ENCODE measurements around the gene RBM4B.

Gene RBM4B

GRCh38 chr11:66720899-66721470, 43.3 kb upstream of the RBM4B start:
- Histone ChIP-seq H3K4me1 (ENCODE audit: low read length) (no peaks in the 10 kb centered on the region), H2AFZ (ENCODE audit: low read length) (no peak overlapping the region), H3K27ac (ENCODE audit: low read length) (no peak overlapping the region), H3K27me3 (replicated peaks; ENCODE audit: insufficient read depth, low read length) (no peaks in the 10 kb centered on the region), H3K9me2 (replicated peaks; ENCODE audit: insufficient read depth, low read length) (no peaks in the 10 kb centered on the region), H4K20me1 (ENCODE audit: insufficient read depth, low read length) (no peaks in the 10 kb centered on the region), H3K4me3 (ENCODE audit: low read length) (no peak overlapping the region), H3K4me2 (ENCODE audit: low read depth, low read length) (no peak overlapping the region), H3K36me3 (replicated peaks; ENCODE audit: insufficient read depth, low read length) (no peaks in the 10 kb centered on the region), H3K9ac (ENCODE audit: low read length) (no peak overlapping the region), H3K79me2 (ENCODE audit: low read length) (no peaks in the 10 kb centered on the region), H3F3A (ENCODE audit: insufficient read depth, low read length) (no peaks in the 10 kb centered on the region), H3K9me3 (replicated peaks; ENCODE audit: insufficient read depth, low read length) (no peaks in the 10 kb centered on the region)
- DNase-seq: no peak
- TF ChIP-seq EZH2phosphoT487 (IDR thresholded peaks at IDR 0.05; ENCODE audit: low read length) (no peak), CTCF (IDR thresholded peaks at IDR 0.05; ENCODE audit: low read length) (no peak), EZH2 (optimal IDR thresholded peaks at IDR 0.05; ENCODE audit: low read depth, low read length) (no peak)

GRCh38 chr11:66720223-66720898, 42.7 kb upstream of the RBM4B start:
- no peaks in the 10 kb centered on the region for H3K27me3 ChIP-seq (replicated peaks; ENCODE audit: insufficient read depth, low read length)
- no peaks in the 10 kb centered on the region for H3K9me2 ChIP-seq (replicated peaks; ENCODE audit: insufficient read depth, low read length)
- H3K36me3 ChIP-seq (replicated peaks; ENCODE audit: insufficient read depth, low read length): no peaks in the 10 kb centered on the region
- H3F3A ChIP-seq (ENCODE audit: insufficient read depth, low read length): no peaks in the 10 kb centered on the region
- no peaks in the 10 kb centered on the region for H3K4me1 ChIP-seq (ENCODE audit: low read length)
- no peaks in the 10 kb centered on the region for H4K20me1 ChIP-seq (ENCODE audit: insufficient read depth, low read length)
- no peak overlapping the region for H3K4me2 ChIP-seq (ENCODE audit: low read depth, low read length)
- H3K9me3 ChIP-seq (replicated peaks; ENCODE audit: insufficient read depth, low read length): no peaks in the 10 kb centered on the region
- no peak overlapping the region for H2AFZ ChIP-seq (ENCODE audit: low read length)
- no peak for DNase-seq
- H3K79me2 ChIP-seq (ENCODE audit: low read length): no peaks in the 10 kb centered on the region
- no peak overlapping the region for H3K4me3 ChIP-seq (ENCODE audit: low read length)
- no peak overlapping the region for H3K9ac ChIP-seq (ENCODE audit: low read length)
- no peak overlapping the region for H3K27ac ChIP-seq (ENCODE audit: low read length)
- TF ChIP-seq EZH2phosphoT487 (IDR thresholded peaks at IDR 0.05; ENCODE audit: low read length) (no peak), EZH2 (optimal IDR thresholded peaks at IDR 0.05; ENCODE audit: low read depth, low read length) (no peak), CTCF (IDR thresholded peaks at IDR 0.05; ENCODE audit: low read length) (no peak)

GRCh38 chr11:66719111-66719872, 41.6 kb upstream of the RBM4B start:
- H2AFZ ChIP-seq (ENCODE audit: low read length): no peak overlapping the region
- H3K9ac ChIP-seq (ENCODE audit: low read length): no peak overlapping the region
- H3K9me3 ChIP-seq (replicated peaks; ENCODE audit: insufficient read depth, low read length): no peaks in the 10 kb centered on the region
- no peaks in the 10 kb centered on the region for H3K9me2 ChIP-seq (replicated peaks; ENCODE audit: insufficient read depth, low read length)
- no peaks in the 10 kb centered on the region for H3K79me2 ChIP-seq (ENCODE audit: low read length)
- no peaks in the 10 kb centered on the region for H3K27me3 ChIP-seq (replicated peaks; ENCODE audit: insufficient read depth, low read length)
- H3K36me3 ChIP-seq (replicated peaks; ENCODE audit: insufficient read depth, low read length): no peaks in the 10 kb centered on the region
- H3K4me1 ChIP-seq (ENCODE audit: low read length): no peaks in the 10 kb centered on the region
- no peaks in the 10 kb centered on the region for H3F3A ChIP-seq (ENCODE audit: insufficient read depth, low read length)
- H3K27ac ChIP-seq (ENCODE audit: low read length): no peak overlapping the region
- H3K4me2 ChIP-seq (ENCODE audit: low read depth, low read length): no peak overlapping the region
- TF ChIP-seq CTCF (IDR thresholded peaks at IDR 0.05; ENCODE audit: low read length) (no peak), EZH2phosphoT487 (IDR thresholded peaks at IDR 0.05; ENCODE audit: low read length) (no peak), EZH2 (optimal IDR thresholded peaks at IDR 0.05; ENCODE audit: low read depth, low read length) (no peak)
- DNase-seq: no peak
- H4K20me1 ChIP-seq (ENCODE audit: insufficient read depth, low read length): no peaks in the 10 kb centered on the region
- no peak overlapping the region for H3K4me3 ChIP-seq (ENCODE audit: low read length)
